ACHN (cell line): ENCODE measurements around the gene ANKFY1.
"Not testable (repeated sequence)": the region's sequence is repeated elsewhere in the genome, so short reads cannot be mapped to it uniquely, and the experiment has no call there.

Source experiments
- DNase-seq: peaks from one replicate; pipeline ENCODE4 v3.0.0-alpha.2; 2015
- in situ Hi-C: cut with HindIII; loops from 2 replicates; pipeline ENCODE4 v1.10.0; 2017; ENCODE audit warnings: low sequenced_read_pairs, low pct_ligation_motif_present, low pct_unique_long_range_greater_than_20kb

The ANKFY1 gene

GRCh38 chr17:4195306-4195705, 68.5 kb downstream of the ANKFY1 start:
- in situ Hi-C loops = no loop called here
- DNase-seq = no peak

- no peak for DNase-seq
- in situ Hi-C loops = no loop called here
Observed at GRCh38 chr17:4194796-4195195, 69.0 kb downstream of the ANKFY1 start.

DNA sequence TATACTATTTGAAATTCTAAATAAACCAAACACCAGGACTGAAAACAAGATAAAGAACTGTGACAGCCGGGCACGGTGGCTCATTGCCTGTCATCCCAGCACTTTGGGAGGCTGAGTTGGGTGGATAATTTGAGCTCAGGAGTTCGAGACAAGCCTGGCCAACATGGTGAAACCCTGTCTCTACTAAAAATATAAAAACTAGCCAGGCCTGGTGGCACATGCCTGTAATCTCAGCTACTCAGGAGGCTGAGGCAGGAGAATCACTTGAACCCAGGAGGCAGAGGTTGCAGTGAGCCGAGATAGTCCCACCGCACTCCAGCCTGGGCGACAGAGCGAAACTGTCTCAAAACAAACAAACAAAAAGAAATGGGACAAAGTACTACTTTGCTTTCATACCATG, 73.0 kb downstream of the ANKFY1 start:
- in situ Hi-C loops, DNase-seq: not testable (repeated sequence)

DNA sequence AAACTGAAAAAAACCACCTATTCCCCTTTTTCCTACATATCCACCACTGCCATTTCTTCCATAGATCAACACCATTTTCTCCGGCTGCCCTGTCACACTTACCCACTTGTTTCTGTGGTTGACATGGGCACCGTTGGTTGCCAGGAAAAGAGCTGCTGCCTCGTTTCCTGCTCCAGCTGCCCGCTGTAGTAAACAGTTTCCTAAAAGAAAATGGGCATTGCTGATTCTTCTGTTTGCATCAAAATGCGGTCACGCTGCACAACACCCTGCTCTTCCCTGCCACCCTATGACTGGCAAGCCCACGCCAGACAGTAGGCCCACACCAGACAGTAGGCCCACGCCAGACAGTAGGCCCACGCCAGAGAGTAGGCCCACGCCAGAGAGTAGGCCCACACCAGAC, 74.5 kb downstream of the ANKFY1 start:
- DNase-seq = no peak
- in situ Hi-C loops = no loop called here

DNA sequence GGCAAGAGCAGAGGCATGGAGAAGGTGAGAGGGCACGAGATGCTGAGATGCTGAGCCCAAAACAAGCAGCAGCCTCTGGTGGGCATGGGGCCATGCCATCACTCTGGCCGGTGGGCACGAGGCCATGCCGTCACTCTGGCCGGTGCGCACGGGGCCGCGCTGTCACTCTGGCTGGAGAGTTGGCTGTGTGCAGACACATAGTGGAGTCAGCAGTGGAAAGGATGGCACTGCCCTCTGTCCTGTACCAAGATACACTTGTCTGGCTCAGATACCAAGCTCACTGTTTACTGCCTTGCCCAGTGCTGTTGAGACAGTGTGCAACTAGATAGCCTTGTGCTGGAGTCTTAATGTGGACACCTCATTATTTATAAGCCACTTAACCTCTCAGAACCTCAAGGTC, 75.7 kb downstream of the ANKFY1 start:
- no peak for DNase-seq
- in situ Hi-C loops = no loop called here

- DNase-seq = no peak
Observed at GRCh38 chr17:4187076-4187475, 76.7 kb downstream of the ANKFY1 start.

DNA sequence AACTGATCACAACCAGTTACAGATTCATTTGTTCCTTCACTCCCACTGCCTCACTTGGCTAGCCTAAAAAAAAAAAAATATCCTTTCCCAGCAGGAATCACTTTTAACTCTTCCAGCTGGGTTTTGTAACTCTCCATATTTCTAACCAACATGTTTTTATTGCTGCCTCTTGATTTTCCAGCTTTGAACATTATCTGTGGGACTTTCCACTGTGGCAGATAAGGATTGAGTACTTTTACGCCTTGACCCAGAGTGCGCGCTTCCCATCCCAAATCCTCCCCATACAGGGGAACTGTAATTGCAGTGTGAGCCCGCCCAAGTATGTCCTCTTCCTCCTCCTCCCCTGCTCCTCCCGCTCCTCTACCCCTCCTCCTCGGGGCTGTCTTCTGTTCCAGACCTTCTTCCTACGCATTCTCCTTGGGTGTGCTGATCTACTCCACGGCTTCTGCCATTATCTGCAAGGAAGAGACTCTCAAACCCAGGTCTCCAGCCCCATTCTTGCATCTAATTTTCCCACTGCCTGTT, 77.4 kb downstream of the ANKFY1 start:
- in situ Hi-C loops = no loop called here

More at GRCh38 chr17:4187076-4187475, 76.7 kb downstream of the ANKFY1 start:
- in situ Hi-C loops = no loop called here

DNA sequence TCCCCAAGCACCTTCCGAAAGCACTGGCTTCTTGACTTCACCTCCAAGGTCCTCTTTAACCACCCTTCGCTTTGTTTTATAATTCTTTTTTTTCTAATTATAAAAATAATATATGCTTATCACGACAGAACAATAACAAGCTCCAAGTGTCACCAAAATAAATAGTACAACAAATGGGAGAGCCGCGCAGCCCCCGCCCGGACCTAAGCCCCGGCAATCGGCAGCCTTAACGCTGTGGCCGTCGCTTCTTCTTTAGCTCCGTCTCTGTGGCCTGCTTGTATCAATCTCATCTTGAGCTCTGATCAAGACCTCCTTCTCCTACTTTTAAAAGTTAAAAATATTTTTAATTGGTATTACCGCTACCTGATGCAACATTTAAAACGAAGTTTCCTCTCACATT, 78.1 kb downstream of the ANKFY1 start:
- no peak for DNase-seq

More for the DNA sequence above, 77.4 kb downstream of the ANKFY1 start:
- no peak for DNase-seq

DNA sequence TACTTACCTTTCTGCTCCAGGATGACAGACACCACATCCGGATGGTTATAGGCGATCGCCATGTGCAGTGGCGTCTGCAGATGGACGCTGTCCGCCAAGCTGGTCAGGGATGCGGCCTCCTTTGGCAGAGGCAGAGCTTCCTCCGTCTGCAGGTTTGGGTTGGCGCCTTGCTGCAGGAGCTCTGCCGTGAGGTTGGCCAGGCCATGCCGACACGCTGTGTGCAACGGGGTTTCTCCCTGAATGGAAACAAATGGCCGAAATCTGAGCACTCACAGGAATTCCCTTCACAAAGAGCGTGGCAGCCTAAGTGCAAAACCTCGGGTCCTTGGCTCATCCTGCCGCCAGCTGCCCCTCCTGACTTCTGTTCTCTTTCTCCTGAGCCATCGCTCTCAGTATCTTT, 79.0 kb downstream of the ANKFY1 start:
- in situ Hi-C loops = no loop called here

More for the DNA sequence above, 78.1 kb downstream of the ANKFY1 start:
- in situ Hi-C loops = no loop called here

DNA sequence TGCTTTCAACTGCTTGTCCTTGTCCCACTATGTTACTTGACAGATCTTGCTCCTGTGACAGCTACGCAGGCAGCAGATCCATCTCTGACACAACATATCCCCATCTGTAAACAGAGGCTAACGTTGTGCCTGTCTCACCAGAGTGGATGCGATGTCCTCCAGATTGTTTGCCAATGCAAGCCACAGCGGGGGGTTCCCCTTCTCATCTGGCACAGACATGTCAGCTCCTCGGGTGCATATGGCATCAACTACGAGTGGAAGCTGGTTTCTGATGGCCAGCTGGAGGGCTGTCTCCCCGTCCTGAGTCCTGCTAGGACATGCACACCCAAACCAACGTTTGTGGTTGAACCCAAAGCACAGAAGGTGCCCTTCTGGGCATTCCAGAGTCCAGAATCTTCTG, 81.7 kb downstream of the ANKFY1 start:
- DNase-seq = no peak
- in situ Hi-C loops = no loop called here

More for the DNA sequence above, 79.0 kb downstream of the ANKFY1 start:
- no peak for DNase-seq

DNA sequence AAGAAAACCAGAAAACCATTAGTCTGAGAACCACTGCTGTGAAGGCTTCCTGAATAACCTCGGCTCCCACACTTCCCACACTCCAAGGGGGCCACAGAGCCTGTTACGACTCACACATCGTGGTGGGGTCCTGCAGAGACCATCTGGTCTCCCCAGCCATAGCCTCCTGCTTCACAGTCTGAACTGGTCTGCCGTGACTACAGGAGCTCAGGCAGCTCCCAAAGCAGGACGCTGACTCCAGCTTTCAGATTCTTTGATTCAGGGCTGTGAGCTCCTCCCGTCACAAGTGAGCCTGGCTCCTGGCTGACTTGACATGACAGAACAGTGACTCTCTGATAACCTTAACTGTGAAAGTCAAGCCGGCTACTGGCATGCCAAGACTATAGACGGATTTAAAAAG, 83.0 kb downstream of the ANKFY1 start:
- in situ Hi-C loops = no loop called here
- DNase-seq = no peak

- in situ Hi-C loops = no loop called here
- no peak for DNase-seq
Observed at GRCh38 chr17:4179071-4179470, 84.7 kb downstream of the ANKFY1 start.

- no peak for DNase-seq
- in situ Hi-C loops = no loop called here
Observed at GRCh38 chr17:4178651-4179050, 85.1 kb downstream of the ANKFY1 start.

DNA sequence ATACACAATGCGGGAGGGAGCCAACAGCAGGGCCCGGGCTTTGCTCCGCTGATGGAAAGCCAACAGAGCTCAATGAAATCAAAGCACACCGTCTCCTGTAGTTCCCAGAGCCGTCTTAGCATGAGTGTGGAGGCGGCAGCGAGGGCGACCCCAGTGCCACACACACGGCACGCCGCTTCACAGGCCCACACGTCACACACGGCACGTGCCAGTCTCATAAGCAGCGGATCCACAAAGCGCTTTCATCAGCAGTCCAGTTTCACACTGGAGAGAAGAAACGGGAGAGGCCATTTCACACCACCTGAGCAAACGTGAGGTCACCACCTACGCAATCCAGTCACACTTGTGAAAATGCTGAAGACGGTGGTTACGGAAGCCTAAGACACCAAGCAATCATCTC, 86.0 kb downstream of the ANKFY1 start:
- DNase-seq = no peak
- in situ Hi-C loops = no loop called here

- DNase-seq = no peak
- in situ Hi-C loops = no loop called here
Observed at GRCh38 chr17:4176808-4177472, 86.8 kb downstream of the ANKFY1 start.

- in situ Hi-C loops = no loop called here
- DNase-seq = no peak
Observed at GRCh38 chr17:4175921-4176807, 87.6 kb downstream of the ANKFY1 start.

- in situ Hi-C loops = no loop called here
- DNase-seq = no peak
Observed at GRCh38 chr17:4174556-4174955, 89.2 kb downstream of the ANKFY1 start.

DNA sequence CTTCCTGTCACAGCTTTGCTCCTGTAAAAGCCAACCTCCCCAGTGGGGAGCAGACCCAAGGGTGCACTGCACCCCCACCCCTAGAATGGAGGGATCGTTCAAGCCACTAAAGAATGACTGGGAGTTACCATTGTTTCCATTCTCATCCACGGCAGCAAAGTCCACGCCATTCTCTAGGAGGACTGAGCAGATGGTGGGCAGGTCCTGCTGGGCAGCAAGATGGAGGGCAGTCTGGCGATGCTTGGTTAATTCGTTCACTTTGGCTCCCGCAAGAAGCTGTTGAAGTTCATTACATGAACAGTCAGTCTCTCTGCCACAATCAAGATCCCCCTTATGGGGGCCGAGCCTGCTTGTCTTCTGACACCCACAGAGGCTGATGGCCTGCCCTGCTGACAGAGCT, 90.0 kb downstream of the ANKFY1 start:
- DNase-seq = no peak
- in situ Hi-C loops = no loop called here

- DNase-seq = no peak
- in situ Hi-C loops = no loop called here
Observed at GRCh38 chr17:4172356-4172755, 91.4 kb downstream of the ANKFY1 start.
